ENCODE results near the gene DNAJC11.

DNA sequence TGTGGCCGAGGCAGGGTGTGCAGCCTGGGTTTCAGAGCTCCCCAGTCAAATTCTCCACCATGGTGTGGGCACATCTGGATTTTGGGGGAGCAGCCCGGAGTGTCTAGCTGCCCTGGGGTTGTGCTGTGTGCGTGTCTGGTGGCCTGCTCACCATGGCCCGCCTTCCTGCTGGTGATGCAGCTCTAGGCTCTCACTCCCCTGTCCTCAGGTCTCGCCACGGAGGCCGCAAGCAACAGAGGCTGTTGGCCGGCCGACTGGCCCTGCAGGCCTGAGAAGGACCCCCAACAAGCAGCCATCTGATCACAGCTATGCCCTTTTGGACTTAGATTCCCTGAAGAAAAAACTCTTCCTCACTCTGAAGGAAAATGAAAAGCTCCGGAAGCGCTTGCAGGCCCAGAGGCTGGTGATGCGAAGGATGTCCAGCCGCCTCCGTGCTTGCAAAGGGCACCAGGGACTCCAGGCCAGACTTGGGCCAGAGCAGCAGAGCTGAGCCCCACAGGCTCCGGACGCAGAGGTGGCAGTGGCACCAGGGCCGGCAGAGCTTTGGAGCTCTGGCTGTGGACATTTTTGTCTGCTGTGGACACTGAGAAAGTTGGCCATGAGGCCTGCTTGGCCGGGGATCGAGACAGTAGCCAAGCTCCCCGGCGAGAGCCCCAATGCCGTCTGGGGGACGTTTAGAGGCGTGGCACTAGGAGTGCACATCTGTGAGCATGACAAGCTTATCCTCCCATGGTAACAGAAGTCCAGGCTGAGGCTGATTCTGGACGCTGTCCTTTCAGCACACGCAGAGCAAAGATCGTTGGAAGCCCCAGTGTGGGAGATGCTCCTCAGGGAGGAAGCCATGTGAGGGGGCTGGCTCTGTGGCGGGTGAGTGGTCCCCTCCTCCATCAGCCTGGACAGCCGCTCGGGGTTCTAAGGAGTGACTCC lies 68.8 kb downstream of the DNAJC11 start:
- TF ChIP-seq EZH2phosphoT487 (IDR thresholded peaks at IDR 0.05; ENCODE audit: low read length) (no peak), EZH2 (optimal IDR thresholded peaks at IDR 0.05; ENCODE audit: low read depth, low read length) (no peak)
- TF ChIP-seq, protein P1, sequence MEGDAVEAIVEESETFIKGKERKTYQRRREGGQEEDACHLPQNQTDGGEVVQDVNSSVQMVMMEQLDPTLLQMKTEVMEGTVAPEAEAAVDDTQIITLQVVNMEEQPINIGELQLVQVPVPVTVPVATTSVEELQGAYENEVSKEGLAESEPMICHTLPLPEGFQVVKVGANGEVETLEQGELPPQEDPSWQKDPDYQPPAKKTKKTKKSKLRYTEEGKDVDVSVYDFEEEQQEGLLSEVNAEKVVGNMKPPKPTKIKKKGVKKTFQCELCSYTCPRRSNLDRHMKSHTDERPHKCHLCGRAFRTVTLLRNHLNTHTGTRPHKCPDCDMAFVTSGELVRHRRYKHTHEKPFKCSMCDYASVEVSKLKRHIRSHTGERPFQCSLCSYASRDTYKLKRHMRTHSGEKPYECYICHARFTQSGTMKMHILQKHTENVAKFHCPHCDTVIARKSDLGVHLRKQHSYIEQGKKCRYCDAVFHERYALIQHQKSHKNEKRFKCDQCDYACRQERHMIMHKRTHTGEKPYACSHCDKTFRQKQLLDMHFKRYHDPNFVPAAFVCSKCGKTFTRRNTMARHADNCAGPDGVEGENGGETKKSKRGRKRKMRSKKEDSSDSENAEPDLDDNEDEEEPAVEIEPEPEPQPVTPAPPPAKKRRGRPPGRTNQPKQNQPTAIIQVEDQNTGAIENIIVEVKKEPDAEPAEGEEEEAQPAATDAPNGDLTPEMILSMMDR (IDR thresholded peaks at IDR 0.05; ENCODE audit: low read length), result no peak

Measured in MM.1S (cell line).